Measurements from ENCODE around the gene TFE3. TPM values are rescaled to one million over a fixed set of nuclear protein-coding genes. Genes with fewer than 3 reads are reported as not detected.

The TFE3 gene
- total RNA-seq, 2 donors from 2014 or later = 33.2 to 34.4 TPM

DNA sequence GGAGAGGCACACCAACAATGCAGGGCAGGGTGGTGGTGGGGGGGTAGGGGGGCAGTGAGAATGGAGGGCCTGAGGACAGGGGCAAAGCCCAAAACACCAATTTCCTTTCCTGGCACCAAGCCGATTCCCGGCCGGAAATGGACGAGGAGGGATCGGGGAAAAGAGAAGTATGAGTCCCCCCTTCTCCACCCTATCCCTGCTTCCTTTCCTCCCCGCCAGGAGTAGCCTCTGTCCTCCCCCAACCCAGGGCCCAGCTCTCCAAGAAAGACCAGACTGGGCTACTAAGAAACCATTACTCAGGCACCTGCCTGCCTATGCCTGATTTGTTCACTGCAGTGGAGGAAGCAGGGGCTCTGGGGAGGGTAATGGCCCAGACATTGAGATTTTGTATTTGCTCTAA lies 16.0 kb upstream of the TFE3 start:
- Histone ChIP-seq H3K4me1 (ENCODE audit: control insufficient read depth, insufficient read depth, low read length) (no peaks in the 10 kb centered on the region), H3K4me3 (ENCODE audit: low read length) (peak overlapping the region; percentile 72), H3K36me3 (ENCODE audit: control insufficient read depth, insufficient read depth, low read length) (no peaks in the 10 kb centered on the region), H3K27ac (ENCODE audit: low read depth, low read length) (no peak overlapping the region), H3K9ac (ENCODE audit: extremely low read depth, low read length, poor library complexity, severe bottlenecking) (no peak overlapping the region), H3K27me3 (ENCODE audit: control insufficient read depth, insufficient read depth, low read length, poor library complexity, severe bottlenecking) (no peaks in the 10 kb centered on the region), H3K9me3 (ENCODE audit: control insufficient read depth, low read length) (no peaks in the 10 kb centered on the region)
- no peak for DNase-seq
- 76% methylated on average over 5 of the region's 6 CpGs; no CpG with 5 or more reads in 1 of the 2 experiments for WGBS, 2 experiments (ENCODE audit: insufficient coverage in 1 of 2, insufficient read length in 1 of 2)
- H3K27ac Mint-ChIP-seq = peak overlapping the region; percentile 48
- peaks cover 9% of the 10 kb centered on the region for H3K36me3 Mint-ChIP-seq (ENCODE audit: low read depth)
- H3K4me1 Mint-ChIP-seq = peaks cover 7% of the 10 kb centered on the region
- H3K27me3 Mint-ChIP-seq (ENCODE audit: insufficient read depth) = no peaks in the 10 kb centered on the region
- H3K4me3 Mint-ChIP-seq = peak overlapping the region; percentile 65
- peaks cover 68% of the 10 kb centered on the region for H3K9me3 Mint-ChIP-seq
- TF ChIP-seq, protein P1, sequence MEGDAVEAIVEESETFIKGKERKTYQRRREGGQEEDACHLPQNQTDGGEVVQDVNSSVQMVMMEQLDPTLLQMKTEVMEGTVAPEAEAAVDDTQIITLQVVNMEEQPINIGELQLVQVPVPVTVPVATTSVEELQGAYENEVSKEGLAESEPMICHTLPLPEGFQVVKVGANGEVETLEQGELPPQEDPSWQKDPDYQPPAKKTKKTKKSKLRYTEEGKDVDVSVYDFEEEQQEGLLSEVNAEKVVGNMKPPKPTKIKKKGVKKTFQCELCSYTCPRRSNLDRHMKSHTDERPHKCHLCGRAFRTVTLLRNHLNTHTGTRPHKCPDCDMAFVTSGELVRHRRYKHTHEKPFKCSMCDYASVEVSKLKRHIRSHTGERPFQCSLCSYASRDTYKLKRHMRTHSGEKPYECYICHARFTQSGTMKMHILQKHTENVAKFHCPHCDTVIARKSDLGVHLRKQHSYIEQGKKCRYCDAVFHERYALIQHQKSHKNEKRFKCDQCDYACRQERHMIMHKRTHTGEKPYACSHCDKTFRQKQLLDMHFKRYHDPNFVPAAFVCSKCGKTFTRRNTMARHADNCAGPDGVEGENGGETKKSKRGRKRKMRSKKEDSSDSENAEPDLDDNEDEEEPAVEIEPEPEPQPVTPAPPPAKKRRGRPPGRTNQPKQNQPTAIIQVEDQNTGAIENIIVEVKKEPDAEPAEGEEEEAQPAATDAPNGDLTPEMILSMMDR (conservative IDR thresholded peaks at IDR 0.05) = no peak

DNA sequence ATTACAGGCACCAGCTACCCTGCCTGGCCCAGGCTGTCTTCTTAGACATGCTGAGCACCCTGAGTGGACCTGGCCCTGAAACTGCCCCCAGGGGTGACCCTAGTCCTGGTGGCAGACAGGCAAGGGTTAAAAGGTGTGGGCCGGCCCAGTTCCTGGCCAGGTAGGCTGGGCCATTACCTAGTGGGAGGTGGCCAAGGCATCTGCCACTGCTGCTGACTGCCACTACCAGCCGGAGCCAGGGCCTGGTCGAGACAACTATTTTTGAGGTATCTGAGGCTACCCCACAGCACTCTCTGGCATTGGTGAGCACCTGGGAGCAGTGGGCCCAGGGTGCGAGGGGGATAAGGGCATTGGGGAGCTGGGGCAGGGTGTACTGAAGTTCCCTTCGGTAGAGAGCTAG lies 15.6 kb upstream of the TFE3 start, which contains the start of gene CCDC120:
Gene CCDC120 (plus strand): TSS at position 206 of the 400 bp plus-strand sequence. CDS start 3,043 bp downstream, outside the sequence.
- no peak within 1 kb of the TSS for H3K9ac ChIP-seq (ENCODE audit: extremely low read depth, low read length, poor library complexity, severe bottlenecking)
- H3K27ac Mint-ChIP-seq = peak within 1 kb of the TSS; percentile 48
- no peaks in the 10 kb centered on the region for H3K9me3 ChIP-seq (ENCODE audit: control insufficient read depth, low read length)
- H3K27ac ChIP-seq (ENCODE audit: low read depth, low read length) = no peak within 1 kb of the TSS
- H3K36me3 ChIP-seq (ENCODE audit: control insufficient read depth, insufficient read depth, low read length) = no peaks in the 10 kb centered on the region
- H3K36me3 Mint-ChIP-seq (ENCODE audit: low read depth) = peaks cover 9% of the 10 kb centered on the region
- peak within 1 kb of the TSS; percentile 65 for H3K4me3 Mint-ChIP-seq
- H3K4me1 Mint-ChIP-seq = peaks cover 7% of the 10 kb centered on the region
- peaks cover 72% of the 10 kb centered on the region for H3K9me3 Mint-ChIP-seq
- H3K4me3 ChIP-seq (ENCODE audit: low read length) = peak within 1 kb of the TSS; percentile 72
- H3K4me1 ChIP-seq (ENCODE audit: control insufficient read depth, insufficient read depth, low read length) = no peaks in the 10 kb centered on the region
- H3K27me3 Mint-ChIP-seq (ENCODE audit: insufficient read depth) = no peaks in the 10 kb centered on the region
- 33% methylated on average over 4 of the region's 5 CpGs; no CpG with 5 or more reads in 1 of the 2 experiments for WGBS, 2 experiments (ENCODE audit: insufficient coverage in 1 of 2, insufficient read length in 1 of 2)
- peak; percentile 76 for DNase-seq
- no peaks in the 10 kb centered on the region for H3K27me3 ChIP-seq (ENCODE audit: control insufficient read depth, insufficient read depth, low read length, poor library complexity, severe bottlenecking)
- TF ChIP-seq, protein P1 (conservative IDR thresholded peaks at IDR 0.05) = no peak

DNA sequence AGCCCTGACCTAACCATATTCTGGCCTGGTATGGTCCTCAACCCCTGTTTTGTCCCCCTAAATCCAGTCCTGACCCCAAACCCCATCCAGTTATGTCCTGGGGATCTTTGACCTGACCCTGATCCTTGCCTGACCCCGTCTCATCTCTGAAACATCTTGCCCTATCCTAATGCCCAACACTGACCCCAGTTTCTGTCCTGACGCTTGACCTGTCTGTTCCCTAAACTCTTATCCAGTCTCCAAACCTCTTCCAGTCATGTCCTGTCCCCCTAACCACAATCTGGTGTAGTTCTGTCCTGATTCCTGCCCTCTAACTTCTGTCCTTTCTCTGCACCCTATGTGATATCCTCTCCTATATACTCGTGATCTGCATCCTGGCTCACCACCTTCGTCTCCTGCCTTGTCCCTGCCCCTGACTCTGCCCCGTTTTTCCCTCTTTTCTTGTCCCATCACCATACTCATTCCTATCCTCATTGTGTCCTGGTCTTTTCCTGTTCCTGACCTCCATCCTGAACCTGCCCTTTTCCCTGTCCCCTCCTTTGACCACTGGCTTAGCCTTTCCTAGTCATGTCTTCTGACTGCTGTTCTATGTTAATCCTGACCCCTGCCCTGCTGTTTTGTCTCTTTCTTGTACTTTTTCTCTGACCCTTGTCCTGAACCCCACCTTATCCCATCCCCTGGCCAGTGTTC lies 11.1 kb upstream of the TFE3 start:
- TF ChIP-seq, protein P1 (conservative IDR thresholded peaks at IDR 0.05) = no peak
- no peak overlapping the region for H3K9ac ChIP-seq (ENCODE audit: extremely low read depth, low read length, poor library complexity, severe bottlenecking)
- peak overlapping the region; percentile 70 for H3K4me3 Mint-ChIP-seq
- no peak overlapping the region for H3K27ac ChIP-seq (ENCODE audit: low read depth, low read length)
- H3K27me3 ChIP-seq (ENCODE audit: control insufficient read depth, insufficient read depth, low read length, poor library complexity, severe bottlenecking) = no peaks in the 10 kb centered on the region
- no peaks in the 10 kb centered on the region for H3K36me3 ChIP-seq (ENCODE audit: control insufficient read depth, insufficient read depth, low read length)
- H3K4me3 ChIP-seq (ENCODE audit: low read length) = peak overlapping the region; percentile 84
- no peaks in the 10 kb centered on the region for H3K4me1 ChIP-seq (ENCODE audit: control insufficient read depth, insufficient read depth, low read length)
- peaks cover 72% of the 10 kb centered on the region for H3K9me3 Mint-ChIP-seq
- no peaks in the 10 kb centered on the region for H3K9me3 ChIP-seq (ENCODE audit: control insufficient read depth, low read length)
- peak overlapping the region; percentile 76 for H3K27ac Mint-ChIP-seq
- peaks cover 7% of the 10 kb centered on the region for H3K4me1 Mint-ChIP-seq
- H3K27me3 Mint-ChIP-seq (ENCODE audit: insufficient read depth) = no peaks in the 10 kb centered on the region
- H3K36me3 Mint-ChIP-seq (ENCODE audit: low read depth) = no peaks in the 10 kb centered on the region
- 85 to 92% methylated on average over 4 to 5 of the region's 5 CpGs for WGBS, 2 experiments (ENCODE audit: insufficient coverage in 1 of 2, insufficient read length in 1 of 2)
- DNase-seq = no peak
